Measurements from ENCODE around the gene NACAD.

DNA sequence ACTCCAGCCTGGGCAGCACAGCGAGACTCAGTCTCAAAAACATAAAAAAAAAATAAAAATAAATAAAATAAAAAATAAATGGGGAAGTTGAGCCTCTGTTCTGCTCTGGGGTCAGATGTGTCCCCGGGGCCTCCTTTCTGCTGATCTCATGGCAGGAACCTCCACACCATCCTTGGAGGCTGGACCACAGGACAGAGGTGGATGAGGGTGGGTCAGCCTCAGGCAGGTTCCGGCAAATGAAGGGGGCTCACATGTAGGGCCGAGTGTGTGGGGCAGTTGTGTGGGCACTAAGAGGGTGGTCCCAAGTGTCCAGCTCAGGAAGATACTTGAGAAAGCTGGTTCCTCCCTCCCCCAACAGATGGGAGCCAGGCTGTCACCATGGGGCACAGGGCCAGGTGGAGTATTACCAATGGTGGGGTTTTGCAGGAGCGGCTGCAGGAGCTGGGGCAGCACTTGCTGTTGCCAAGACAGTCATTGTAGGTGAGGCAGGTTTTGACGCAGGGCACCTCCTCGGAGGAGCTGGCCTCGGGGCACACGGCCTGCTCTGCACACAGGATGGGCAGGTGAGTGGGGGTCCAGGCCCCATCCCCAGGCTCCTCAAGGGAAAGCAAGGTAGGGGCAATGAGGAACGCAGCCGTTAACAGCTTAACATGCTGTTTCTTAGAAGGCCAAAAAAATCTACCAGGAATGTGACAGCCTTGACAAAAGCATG lies 36.6 kb upstream of the NACAD start:
- TF ChIP-seq, protein P1, sequence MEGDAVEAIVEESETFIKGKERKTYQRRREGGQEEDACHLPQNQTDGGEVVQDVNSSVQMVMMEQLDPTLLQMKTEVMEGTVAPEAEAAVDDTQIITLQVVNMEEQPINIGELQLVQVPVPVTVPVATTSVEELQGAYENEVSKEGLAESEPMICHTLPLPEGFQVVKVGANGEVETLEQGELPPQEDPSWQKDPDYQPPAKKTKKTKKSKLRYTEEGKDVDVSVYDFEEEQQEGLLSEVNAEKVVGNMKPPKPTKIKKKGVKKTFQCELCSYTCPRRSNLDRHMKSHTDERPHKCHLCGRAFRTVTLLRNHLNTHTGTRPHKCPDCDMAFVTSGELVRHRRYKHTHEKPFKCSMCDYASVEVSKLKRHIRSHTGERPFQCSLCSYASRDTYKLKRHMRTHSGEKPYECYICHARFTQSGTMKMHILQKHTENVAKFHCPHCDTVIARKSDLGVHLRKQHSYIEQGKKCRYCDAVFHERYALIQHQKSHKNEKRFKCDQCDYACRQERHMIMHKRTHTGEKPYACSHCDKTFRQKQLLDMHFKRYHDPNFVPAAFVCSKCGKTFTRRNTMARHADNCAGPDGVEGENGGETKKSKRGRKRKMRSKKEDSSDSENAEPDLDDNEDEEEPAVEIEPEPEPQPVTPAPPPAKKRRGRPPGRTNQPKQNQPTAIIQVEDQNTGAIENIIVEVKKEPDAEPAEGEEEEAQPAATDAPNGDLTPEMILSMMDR (conservative IDR thresholded peaks at IDR 0.05), result no peak
- no peak for TF ChIP-seq ZFX (IDR thresholded peaks at IDR 0.05)
